ENCODE data around the gene OR2D3.
"Not testable (repeated sequence)": the region's sequence is repeated elsewhere in the genome, so short reads cannot be mapped to it uniquely, and the experiment has no call there.

Gene OR2D3, protein sequence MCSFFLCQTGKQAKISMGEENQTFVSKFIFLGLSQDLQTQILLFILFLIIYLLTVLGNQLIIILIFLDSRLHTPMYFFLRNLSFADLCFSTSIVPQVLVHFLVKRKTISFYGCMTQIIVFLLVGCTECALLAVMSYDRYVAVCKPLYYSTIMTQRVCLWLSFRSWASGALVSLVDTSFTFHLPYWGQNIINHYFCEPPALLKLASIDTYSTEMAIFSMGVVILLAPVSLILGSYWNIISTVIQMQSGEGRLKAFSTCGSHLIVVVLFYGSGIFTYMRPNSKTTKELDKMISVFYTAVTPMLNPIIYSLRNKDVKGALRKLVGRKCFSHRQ

DNA sequence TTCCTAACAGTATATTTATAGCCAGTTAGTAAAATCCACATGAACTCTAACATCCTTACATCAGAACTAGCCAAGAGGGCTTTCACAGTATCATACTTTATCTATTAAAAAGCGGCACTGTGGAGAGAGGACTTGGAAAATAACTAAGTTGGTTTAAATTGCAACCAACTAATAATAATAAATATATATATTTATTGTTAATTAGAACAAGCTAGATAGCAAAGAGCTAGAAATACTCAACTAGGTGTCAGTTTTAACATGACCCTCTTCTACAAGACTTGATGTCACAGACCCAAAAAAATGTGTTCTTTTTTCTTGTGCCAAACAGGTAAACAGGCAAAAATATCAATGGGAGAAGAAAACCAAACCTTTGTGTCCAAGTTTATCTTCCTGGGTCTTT, at the start of gene OR2D3:
Gene OR2D3 (plus strand): TSS at position 301 of the 400 bp plus-strand sequence. CDS start 0 bp downstream, at position 301.
- DNase-seq: no peak

DNA sequence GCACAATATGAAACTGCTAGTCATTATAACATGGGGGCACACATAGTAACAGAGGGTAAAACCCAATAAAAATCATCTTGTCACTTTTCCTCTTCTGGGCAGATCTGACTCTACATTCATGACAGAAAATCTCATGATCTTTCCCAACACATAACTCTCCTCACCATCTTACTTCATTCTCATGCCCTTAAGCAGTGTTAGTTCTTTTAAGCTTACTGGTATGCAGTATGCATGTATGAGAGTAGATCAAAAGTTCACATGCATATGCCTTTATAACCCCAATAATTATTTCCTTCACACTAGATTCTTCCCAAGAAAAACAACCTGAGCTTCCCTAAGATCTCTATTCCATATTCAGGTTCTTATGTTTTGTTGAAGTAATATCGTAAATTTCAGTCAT, 49.5 kb upstream of the OR2D3 start:
- DNase-seq: no peak

DNA sequence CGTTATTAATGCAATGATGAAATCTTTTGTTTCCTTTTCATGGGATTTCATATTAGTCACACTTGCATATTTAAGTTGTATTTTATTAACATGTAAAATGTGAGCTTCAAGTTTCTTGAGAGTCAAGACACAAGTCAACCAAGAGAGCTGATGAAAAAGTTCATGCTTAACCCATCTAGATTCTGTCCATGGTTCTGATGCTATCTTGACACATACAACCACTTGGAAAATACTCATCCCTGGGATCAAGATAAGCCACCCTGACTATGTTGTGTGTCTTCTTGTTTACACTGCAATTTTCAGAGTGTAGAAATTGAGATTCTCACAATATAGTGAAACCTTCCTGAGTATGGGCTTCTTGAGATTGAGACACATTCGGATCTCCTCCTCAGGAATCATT, 45.0 kb upstream of the OR2D3 start:
- DNase-seq: no peak

DNA sequence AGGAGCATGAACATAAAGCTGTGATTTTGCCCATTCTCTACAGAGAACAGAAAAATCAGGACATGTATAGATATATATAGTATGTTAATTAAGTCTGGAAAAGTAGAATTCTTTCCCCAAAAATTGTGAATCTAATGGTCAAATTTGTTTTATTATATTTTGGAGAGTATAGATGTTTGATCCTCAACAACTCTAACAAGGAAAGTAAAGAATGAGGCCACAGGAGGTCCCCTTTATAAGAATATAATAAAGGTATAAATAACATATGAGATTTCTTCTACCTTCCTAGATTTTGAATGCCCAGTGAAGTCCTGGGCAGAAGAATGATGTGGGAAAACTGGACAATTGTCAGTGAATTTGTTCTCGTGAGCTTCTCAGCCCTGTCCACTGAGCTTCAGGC, 44.5 kb upstream of the OR2D3 start, which contains the start of gene OR10A4:
Gene OR10A4 (plus strand): TSS at position 301 of the 400 bp plus-strand sequence. CDS start 23 bp downstream, at position 324.
- DNase-seq: no peak

- DNase-seq: no peak
These were observed 43.9 kb upstream of the OR2D3 start for GRCh38 chr11:6876914-6877313.

GRCh38 chr11:6882751-6883150, 38.1 kb upstream of the OR2D3 start:
- no peak for DNase-seq

GRCh38 chr11:6887711-6888110, 33.1 kb upstream of the OR2D3 start:
- DNase-seq: not testable (repeated sequence)

DNA sequence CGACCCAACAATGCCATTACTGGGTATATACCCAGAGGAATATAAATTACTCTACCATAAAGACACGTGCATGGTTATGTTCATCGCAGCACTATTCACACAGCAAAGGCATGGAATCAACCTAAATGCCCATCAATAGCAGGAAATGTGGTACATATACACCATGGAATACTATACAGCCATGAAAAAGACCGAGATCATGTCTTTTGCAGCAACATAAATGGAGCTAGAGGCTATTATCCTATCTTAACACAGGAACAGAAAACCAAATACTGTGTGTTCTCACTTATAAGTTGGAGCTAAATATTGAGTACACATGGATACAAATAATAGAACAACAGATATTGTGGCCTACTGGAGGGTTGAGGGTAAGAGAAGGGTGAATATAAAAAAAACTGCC, 32.0 kb upstream of the OR2D3 start:
- no peak for DNase-seq

GRCh38 chr11:6889835-6890234, 31.0 kb upstream of the OR2D3 start:
- peak; percentile 17 for DNase-seq

- no peak for DNase-seq
These were observed 28.4 kb upstream of the OR2D3 start, which contains the start of gene OR2D2 for GRCh38 chr11:6892400-6892799. OR2D2 (minus strand) TSS chr11:6892500; CDS start chr11:6892500, 0 bp downstream.

DNA sequence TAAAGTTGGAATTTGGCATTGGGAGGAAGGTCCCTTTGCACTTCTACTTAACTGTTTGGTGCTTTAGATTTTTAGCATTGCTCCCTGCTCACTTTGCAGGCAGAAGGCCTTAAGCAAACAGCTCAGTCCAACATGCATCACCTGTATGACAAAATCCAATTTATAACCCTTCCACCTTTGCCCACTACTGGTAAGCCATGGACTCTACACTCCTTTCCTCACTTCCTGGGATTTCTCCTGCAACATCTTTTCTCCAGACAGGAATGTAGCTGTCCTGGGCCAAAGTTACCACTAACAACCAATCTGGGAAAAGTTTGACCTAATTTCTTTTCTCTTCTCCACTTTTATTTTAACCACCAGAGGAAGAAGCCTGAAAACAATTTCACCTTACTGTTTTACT, 26.7 kb upstream of the OR2D3 start:
- DNase-seq: no peak

DNA sequence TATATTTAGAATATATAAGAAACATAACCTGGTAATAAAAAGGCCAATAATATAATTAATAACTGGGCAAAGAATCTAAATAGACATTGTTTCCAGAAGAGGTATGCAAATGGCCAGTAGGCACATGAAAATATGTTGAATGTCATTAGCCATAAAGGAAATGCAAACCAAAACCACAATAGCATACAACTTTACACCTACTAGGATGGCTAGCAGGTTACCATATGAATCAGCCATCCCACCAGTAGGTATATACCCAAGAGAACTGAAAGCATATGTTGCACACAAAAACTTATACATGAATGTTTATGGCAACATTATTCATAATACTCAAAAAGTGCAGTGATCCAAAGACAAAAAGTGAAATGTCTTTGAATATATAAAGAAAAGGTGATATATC, 25.8 kb upstream of the OR2D3 start:
- no peak for DNase-seq

- DNase-seq: no peak
These were observed 21.9 kb upstream of the OR2D3 start for GRCh38 chr11:6898911-6899310.

DNA sequence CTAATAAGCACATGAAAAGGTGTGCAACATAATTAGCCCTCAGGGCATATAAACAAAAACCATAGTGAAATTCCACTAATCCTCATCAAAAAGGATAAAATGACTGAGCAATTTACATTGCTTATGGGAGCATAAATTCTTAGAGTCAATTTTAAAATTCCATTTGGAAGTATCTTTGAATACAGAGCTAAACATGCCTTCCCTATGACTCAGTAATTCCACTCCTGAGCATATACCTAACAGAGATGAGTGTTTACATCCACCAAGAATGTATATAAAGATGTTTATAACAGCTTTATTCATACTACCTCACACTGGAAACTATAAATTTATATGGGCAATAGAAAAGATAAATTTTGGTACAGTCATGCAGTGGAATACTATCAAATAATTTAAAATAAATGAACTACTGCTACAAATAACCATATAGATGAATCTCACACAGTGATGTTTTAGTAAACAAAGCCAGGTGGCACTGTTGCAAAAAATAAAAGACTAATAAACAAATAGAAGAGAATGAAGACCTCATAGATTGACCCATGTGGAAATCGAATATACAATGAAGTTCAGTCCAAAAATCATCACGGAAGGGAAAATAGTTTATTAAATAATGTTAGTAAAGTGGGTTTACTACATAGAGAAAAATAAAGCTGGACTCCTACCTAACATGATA, 20.3 kb upstream of the OR2D3 start:
- DNase-seq: peak; percentile 15

DNA sequence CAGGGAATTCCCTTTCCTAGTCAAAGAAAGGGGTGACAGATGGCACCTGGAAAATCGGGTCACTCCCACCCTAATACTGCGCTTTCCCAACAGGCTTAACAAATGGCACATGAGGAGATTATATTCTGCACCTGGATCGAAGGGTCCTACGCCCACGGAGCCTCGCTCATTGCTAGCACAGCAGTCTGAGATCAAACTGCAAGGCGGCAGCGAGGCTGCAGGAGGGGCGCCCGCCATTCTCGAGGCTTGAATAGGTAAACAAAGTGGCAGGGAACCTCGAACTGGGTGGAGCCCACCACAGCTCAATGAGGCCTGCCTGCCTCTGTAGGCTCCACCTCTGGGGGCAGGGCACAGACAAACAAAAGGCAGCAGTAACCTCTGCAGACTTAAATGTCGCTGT, 16.0 kb upstream of the OR2D3 start:
- DNase-seq: not testable (repeated sequence)

GRCh38 chr11:6911378-6911777, 9.4 kb upstream of the OR2D3 start:
- no peak for DNase-seq

- DNase-seq: no peak
These were observed 8.9 kb upstream of the OR2D3 start for GRCh38 chr11:6911948-6912347.

- no peak for DNase-seq
These were observed 1.1 kb upstream of the OR2D3 start for GRCh38 chr11:6919698-6920097.

- no peak for DNase-seq
These were observed 4.3 kb downstream of the OR2D3 start for GRCh38 chr11:6925007-6925577.

GRCh38 chr11:6925636-6926207, 4.9 kb downstream of the OR2D3 start:
- peak; percentile 68 for DNase-seq

GRCh38 chr11:6926208-6927029, 5.6 kb downstream of the OR2D3 start, which contains the start of gene ZNF215:
ZNF215 (plus strand) TSS chr11:6926426; CDS start chr11:6932273, 5,847 bp downstream.
- DNase-seq: peak; percentile 97

DNA sequence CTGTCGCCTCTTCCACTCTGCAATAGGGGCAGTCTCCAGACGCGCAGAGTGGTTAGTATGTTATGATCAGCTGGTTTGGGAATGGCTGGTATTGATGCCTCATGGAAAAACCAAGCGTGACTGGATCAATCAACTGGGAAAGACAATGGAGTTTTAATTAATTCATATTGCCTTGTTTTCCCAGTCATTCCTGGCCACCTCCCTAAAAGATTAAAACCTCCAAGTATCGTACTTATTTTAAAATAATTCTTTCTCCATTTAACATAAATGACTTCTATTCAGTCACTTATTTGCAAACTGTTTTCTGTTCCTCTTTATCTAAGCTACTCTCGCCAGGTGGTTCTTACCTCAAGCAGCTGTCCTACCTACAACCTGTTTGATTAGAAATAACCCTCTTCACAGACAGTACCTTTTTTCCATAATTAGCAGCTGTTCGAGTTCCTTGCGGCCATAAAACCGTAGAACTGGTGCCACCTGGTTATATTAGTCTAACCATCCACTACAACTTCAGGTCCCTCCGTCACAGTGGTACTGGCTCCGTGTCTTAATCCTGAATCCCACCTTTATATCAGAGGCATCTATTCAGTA, 6.3 kb downstream of the OR2D3 start:
- DNase-seq: peak; percentile 52
